ENCODE results near the gene CLDN6. TPM values are rescaled to one million over a fixed set of nuclear protein-coding genes. Genes with fewer than 3 reads are reported as not detected.

The CLDN6 gene
- total and polyA plus RNA-seq, 2 experiments from 2014 or later, result 148 to 344 TPM

DNA sequence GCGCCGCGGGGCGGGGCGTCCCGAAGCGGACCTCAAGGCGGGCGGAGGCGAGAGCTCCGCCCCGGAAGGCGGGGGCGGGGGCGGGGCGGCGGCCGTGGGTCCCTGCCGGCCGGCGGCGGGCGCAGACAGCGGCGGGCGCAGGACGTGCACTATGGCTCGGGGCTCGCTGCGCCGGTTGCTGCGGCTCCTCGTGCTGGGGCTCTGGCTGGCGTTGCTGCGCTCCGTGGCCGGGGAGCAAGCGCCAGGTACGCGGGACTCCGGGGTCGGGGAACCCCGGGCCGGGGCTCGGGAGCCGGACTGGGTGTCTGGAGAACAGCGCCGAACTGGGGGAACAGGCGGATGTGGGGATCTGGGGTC is 2.2 kb upstream of the CLDN6 start, which contains the start of gene TNFRSF12A:
Gene TNFRSF12A (plus strand): TSS at position 122 of the 357 bp plus-strand sequence. CDS start 30 bp downstream, at position 152.
- no peaks in the 10 kb centered on the region for H3K36me3 ChIP-seq
- TF ChIP-seq, protein P1, sequence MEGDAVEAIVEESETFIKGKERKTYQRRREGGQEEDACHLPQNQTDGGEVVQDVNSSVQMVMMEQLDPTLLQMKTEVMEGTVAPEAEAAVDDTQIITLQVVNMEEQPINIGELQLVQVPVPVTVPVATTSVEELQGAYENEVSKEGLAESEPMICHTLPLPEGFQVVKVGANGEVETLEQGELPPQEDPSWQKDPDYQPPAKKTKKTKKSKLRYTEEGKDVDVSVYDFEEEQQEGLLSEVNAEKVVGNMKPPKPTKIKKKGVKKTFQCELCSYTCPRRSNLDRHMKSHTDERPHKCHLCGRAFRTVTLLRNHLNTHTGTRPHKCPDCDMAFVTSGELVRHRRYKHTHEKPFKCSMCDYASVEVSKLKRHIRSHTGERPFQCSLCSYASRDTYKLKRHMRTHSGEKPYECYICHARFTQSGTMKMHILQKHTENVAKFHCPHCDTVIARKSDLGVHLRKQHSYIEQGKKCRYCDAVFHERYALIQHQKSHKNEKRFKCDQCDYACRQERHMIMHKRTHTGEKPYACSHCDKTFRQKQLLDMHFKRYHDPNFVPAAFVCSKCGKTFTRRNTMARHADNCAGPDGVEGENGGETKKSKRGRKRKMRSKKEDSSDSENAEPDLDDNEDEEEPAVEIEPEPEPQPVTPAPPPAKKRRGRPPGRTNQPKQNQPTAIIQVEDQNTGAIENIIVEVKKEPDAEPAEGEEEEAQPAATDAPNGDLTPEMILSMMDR (IDR thresholded peaks at IDR 0.05; ENCODE audit: low read depth, low read length), result no peak
- H3K27ac ChIP-seq, result peak within 1 kb of the TSS; percentile 97
- peak; percentile 80 to 92 for DNase-seq (ENCODE audit: low read depth in 1 of 2, low spot score in 1 of 2)
- H3K4me3 ChIP-seq, result peak within 1 kb of the TSS; percentile 74
- H3K27me3 ChIP-seq, result no peaks in the 10 kb centered on the region
- peaks cover 22% of the 10 kb centered on the region for H3K4me1 ChIP-seq (ENCODE audit: low read depth)
- H3K9me3 ChIP-seq (ENCODE audit: low read depth), result no peaks in the 10 kb centered on the region

DNA sequence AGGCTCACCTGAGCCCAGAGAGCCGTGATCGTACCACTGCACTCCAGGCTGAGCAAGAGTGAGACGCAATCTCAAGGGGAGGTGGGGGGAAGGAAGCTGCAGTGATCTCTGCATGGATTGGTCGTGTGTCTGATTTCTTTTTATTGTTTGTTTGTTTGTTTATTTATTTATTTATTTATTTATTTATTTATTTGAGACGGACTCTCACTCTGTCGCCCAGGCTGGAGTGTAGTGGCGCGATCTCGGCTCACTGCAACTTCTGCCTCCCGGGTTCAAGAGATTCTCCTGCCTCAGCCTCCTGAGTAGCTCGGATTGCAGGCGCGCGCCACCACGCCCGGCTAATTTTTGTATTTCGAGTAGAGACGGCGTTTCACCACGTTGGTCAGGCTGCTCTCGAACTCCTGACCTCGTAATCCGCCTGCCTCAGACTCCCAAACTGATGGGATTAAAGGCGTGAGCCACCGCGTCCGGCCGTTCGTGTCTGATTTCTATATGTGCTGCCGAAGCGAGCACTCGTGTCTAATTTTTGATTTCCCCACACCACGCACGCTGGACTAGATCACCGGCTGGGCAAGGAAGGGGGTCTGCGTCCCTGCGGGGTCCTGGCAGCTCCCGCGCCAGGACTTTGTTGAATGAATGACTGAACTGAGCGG is 1.7 kb upstream of the CLDN6 start:
- H3K36me3 ChIP-seq, result no peaks in the 10 kb centered on the region
- peak overlapping the region; percentile 97 for H3K27ac ChIP-seq
- no peaks in the 10 kb centered on the region for H3K27me3 ChIP-seq
- H3K4me1 ChIP-seq (ENCODE audit: low read depth), result peaks cover 22% of the 10 kb centered on the region
- peak overlapping the region; percentile 74 for H3K4me3 ChIP-seq
- no peaks in the 10 kb centered on the region for H3K9me3 ChIP-seq (ENCODE audit: low read depth)
- no peak for DNase-seq (ENCODE audit: low read depth in 1 of 2, low spot score in 1 of 2)
- TF ChIP-seq, protein P1 (IDR thresholded peaks at IDR 0.05; ENCODE audit: low read depth, low read length), result no peak

DNA sequence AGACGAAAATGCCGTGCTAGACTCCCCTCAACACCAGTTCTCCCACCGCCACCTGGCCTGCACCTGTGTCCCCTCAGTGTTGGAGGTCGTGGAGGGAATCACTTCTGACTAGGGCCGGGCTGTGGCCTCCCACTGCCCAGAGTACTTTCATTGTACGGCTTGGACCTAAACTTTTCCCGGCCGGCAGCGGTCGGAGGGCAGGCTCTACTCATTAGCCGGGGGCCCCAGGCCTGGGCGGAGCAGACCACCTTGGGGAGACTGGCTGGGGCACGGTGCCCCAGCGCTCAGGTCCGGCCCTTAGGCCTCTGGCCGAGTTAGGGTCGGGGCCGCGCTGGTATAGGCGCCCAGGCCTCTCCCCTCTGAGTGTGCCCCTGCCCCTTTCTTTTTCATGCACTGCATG is 639 bp downstream of the CLDN6 start:
- Histone ChIP-seq H3K9me3 (ENCODE audit: low read depth) (no peaks in the 10 kb centered on the region), H3K27ac (peak overlapping the region; percentile 87), H3K4me3 (peak overlapping the region; percentile 76), H3K4me1 (ENCODE audit: low read depth) (peaks cover 18% of the 10 kb centered on the region), H3K36me3 (no peaks in the 10 kb centered on the region), H3K27me3 (no peaks in the 10 kb centered on the region)
- no peak for DNase-seq (ENCODE audit: low read depth in 1 of 2, low spot score in 1 of 2)
- TF ChIP-seq, protein P1 (IDR thresholded peaks at IDR 0.05; ENCODE audit: low read depth, low read length), result no peak

DNA sequence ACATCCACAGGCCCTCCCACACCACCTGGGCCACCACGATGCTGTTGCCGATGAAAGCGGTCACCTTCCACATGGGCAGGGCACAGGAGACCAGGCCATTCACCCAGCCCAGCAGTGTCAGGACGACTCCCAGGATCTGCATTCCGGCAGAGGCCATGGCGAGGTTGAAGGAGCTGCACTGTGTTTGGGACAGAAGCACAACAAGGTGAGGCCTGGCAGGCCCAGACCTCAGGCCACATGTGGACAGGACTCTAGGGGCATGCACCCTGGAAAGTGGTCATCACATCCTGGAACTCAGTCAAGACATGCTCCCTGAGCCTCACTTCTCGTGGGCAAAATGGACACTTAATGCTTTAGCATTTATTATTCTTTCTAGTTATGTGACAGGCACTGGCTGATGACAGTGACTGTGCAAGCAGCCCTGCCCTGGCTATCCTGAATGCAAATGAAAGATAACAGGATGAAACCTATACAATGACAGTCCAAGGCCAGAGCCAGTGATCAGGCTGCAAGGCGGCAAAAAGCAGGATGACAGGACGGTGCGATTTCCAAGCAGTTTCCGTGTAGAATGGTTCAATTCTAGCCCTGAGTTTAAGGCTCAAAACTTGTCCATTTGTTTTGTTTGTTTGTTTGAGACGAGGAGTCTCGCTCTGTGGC is 2.0 kb downstream of the CLDN6 start:
- H3K27me3 ChIP-seq, result no peaks in the 10 kb centered on the region

DNA sequence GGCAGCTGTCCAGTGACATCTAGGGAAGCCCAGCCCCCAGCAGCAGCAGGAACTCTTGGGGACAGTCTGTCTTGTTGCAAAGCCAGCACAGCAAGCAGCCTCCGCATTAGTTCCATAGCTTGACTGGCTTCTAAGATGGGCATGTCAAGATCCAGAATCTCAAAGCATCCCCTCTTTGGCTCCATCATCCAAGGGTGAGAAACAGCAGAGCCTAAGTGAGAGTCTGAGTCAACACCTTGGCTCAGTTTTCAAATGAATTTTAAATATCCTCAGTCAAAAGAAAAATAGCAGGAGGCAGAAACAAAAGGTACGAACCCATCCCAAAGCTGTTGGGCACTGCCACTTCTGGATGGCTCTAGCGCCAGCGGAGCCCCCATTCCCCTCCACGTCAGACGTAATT is 3.0 kb downstream of the CLDN6 start:
- TF ChIP-seq, protein P1 (IDR thresholded peaks at IDR 0.05; ENCODE audit: low read depth, low read length), result no peak
- Histone ChIP-seq H3K9me3 (ENCODE audit: low read depth) (no peaks in the 10 kb centered on the region), H3K27ac (no peak overlapping the region), H3K4me3 (no peak overlapping the region), H3K27me3 (no peaks in the 10 kb centered on the region), H3K4me1 (ENCODE audit: low read depth) (peaks cover 24% of the 10 kb centered on the region), H3K36me3 (no peaks in the 10 kb centered on the region)
- DNase-seq (ENCODE audit: low read depth in 1 of 2, low spot score in 1 of 2), result no peak

More for the DNA sequence above, 2.0 kb downstream of the CLDN6 start:
- no peak for DNase-seq (ENCODE audit: low read depth in 1 of 2, low spot score in 1 of 2)
- Histone ChIP-seq H3K4me3 (no peak overlapping the region), H3K9me3 (ENCODE audit: low read depth) (no peaks in the 10 kb centered on the region), H3K4me1 (ENCODE audit: low read depth) (peaks cover 16% of the 10 kb centered on the region), H3K27ac (no peak overlapping the region), H3K36me3 (no peaks in the 10 kb centered on the region)
- TF ChIP-seq, protein P1 (IDR thresholded peaks at IDR 0.05; ENCODE audit: low read depth, low read length), result no peak

Data from cardiac muscle cell (in vitro differentiated cells and primary cell).